ENCODE data around the gene CHD3. TPM values are rescaled to one million over a fixed set of nuclear protein-coding genes. Genes with fewer than 3 reads are reported as not detected.
"Not testable (repeated sequence)": the region's sequence is repeated elsewhere in the genome, so short reads cannot be mapped to it uniquely, and the experiment has no call there.

CHD3 gene
- total RNA-seq, 4 donors from 2014 or later, result 5.4 to 7.7 (median 6.0) TPM

DNA sequence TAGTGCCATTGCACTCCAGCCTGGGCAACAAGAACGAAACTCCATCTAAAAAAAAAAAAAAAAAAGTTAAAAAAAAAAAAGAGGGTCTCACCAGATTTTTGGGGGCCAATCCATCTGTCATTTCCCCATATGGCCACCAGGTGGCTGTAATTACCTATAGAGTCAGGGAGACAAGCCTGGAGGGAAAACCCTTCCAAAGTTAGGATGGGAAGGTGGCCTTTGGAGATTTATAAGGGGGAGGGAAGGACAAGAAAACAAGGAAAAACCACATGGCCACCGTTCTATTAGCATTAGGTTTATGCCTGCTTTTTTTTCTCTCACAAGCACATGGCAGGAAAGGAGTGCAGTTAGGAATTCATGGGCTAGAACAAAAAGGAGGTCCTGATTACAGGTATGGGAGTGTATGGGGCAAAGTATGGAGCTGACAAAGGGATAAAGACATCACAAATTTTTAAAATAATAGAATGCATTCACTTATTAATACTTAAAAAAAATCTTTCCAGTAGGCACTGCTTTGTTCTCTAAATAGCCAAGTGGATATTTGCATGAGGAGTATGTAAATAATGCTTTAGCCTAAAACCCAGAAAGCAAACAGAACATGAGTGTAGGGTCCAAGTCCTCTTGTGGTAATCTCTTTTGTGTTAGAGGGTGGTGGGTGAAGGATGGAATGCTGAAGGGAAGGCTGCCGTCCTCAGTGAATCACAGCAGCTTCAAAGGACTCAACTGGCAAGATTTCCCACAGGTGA, 25.7 kb upstream of the CHD3 start:
- in situ Hi-C loops (cut with MboI; ENCODE audit: low sequenced_read_pairs in 4 of 4), result loop anchor here in 3 of 4 donors (5.0 to 25.0 kb wide), 2 partner anchors 124 kb away; no protein-coding TSS in a partner anchor

DNA sequence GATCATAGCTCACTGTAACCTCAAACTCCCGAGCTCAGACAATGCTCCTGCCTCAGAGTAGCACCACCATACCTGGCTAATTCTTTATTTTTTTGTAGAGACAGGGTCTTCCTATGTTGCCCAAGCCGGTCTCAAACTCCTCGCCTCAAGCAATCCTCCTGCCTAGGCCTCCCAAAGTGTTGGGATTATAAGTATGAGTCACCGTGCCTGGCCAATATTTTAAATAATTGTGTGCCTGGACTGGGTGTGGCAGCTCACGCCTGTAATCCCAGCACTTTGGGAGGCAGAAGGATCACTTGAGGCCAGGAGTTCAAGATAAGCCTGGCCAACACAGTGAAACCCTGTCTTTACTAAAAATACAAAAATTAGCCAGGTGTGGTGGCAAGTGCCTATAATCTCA, 24.2 kb upstream of the CHD3 start:
- intact Hi-C loops (cut with DNase I; ENCODE audit: low total_unique reads), result loop anchor here (5.0 kb wide), 2 partner anchors 178 to 193 kb away; no protein-coding TSS in a partner anchor
- not testable (repeated sequence) for H3K9me3 ChIP-seq, ATAC-seq, H3K4me1 ChIP-seq, H3K36me3 ChIP-seq, H3K4me3 ChIP-seq, DNase-seq, H3K27me3 ChIP-seq, H3K27ac ChIP-seq
- in situ Hi-C loops (cut with MboI; ENCODE audit: low sequenced_read_pairs in 4 of 4), result loop anchor here in 3 of 4 donors (5.0 to 25.0 kb wide), 2 partner anchors 123 kb away; no protein-coding TSS in a partner anchor

More for the DNA sequence above, 25.7 kb upstream of the CHD3 start:
- no peaks in the 10 kb centered on the region for H3K9me3 ChIP-seq
- H3K27me3 ChIP-seq, result no peaks in the 10 kb centered on the region
- ATAC-seq, result no peak
- H3K4me1 ChIP-seq, result peaks cover 9 to 19% of the 10 kb centered on the region in 2 donors
- DNase-seq, result no peak
- no peak overlapping the region for H3K4me3 ChIP-seq
- H3K27ac ChIP-seq, result no peak overlapping the region
- H3K36me3 ChIP-seq, result no peaks in the 10 kb centered on the region
- TF ChIP-seq, protein P1, sequence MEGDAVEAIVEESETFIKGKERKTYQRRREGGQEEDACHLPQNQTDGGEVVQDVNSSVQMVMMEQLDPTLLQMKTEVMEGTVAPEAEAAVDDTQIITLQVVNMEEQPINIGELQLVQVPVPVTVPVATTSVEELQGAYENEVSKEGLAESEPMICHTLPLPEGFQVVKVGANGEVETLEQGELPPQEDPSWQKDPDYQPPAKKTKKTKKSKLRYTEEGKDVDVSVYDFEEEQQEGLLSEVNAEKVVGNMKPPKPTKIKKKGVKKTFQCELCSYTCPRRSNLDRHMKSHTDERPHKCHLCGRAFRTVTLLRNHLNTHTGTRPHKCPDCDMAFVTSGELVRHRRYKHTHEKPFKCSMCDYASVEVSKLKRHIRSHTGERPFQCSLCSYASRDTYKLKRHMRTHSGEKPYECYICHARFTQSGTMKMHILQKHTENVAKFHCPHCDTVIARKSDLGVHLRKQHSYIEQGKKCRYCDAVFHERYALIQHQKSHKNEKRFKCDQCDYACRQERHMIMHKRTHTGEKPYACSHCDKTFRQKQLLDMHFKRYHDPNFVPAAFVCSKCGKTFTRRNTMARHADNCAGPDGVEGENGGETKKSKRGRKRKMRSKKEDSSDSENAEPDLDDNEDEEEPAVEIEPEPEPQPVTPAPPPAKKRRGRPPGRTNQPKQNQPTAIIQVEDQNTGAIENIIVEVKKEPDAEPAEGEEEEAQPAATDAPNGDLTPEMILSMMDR (IDR thresholded peaks at IDR 0.05 in 4 of 5, conservative IDR thresholded peaks at IDR 0.05 in 1 of 5), result peak; percentile 76 to 88 (median 84)
- TF ChIP-seq POLR2A (IDR thresholded peaks at IDR 0.05), result no peak
- intact Hi-C loops (cut with DNase I; ENCODE audit: low total_unique reads), result loop anchor here (1.0 to 5.0 kb wide), 4 partner anchors 36 to 194 kb away; no protein-coding TSS in a partner anchor

DNA sequence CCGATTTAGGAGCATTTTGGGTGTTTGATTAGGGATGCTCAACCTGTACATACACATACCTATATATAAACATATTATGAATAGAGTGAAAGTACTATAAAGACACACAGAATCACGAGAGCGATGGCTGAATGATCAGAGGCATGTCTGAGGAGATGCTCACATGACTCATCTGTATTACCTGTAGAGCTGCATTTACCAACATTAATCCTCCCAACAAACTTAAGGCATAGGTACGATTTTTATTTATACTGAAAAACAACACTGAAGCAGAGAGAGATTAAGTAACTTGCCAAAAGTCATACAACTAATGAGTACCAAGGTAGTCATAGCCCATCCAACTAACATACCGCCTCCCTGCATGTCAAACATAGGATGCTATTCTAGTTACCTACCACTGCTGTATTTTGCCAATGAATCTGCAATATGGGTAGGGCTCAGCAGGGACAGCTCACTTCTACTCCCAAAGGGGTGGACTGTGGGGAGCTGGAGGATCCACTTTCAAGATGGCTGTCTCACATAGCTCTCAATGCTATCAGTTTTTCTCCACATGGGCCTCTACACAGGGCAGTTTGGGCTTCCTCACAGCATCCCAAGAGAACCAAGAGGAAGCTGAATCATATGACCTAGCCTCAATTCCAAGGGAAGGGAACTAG, 23.5 kb upstream of the CHD3 start:
- TF ChIP-seq, protein P1 (IDR thresholded peaks at IDR 0.05 in 4 of 5, conservative IDR thresholded peaks at IDR 0.05 in 1 of 5), result no peak
- no peak for TF ChIP-seq POLR2A (IDR thresholded peaks at IDR 0.05)
- intact Hi-C loops (cut with DNase I; ENCODE audit: low total_unique reads) (loop anchor here (5.0 kb wide), 2 partner anchors 177 to 192 kb away; no protein-coding TSS in a partner anchor), in situ Hi-C loops (cut with MboI; ENCODE audit: low sequenced_read_pairs in 4 of 4) (loop anchor here in 3 of 4 donors (5.0 to 25.0 kb wide), 2 partner anchors 122 kb away; no protein-coding TSS in a partner anchor)
- Histone ChIP-seq H3K27ac (no peak overlapping the region), H3K27me3 (no peaks in the 10 kb centered on the region), H3K9me3 (no peaks in the 10 kb centered on the region), H3K4me1 (peaks cover 0 to 4% of the 10 kb centered on the region in 2 donors), H3K4me3 (no peak overlapping the region), H3K36me3 (no peaks in the 10 kb centered on the region)
- DNase-seq, result no peak
- no peak for ATAC-seq

DNA sequence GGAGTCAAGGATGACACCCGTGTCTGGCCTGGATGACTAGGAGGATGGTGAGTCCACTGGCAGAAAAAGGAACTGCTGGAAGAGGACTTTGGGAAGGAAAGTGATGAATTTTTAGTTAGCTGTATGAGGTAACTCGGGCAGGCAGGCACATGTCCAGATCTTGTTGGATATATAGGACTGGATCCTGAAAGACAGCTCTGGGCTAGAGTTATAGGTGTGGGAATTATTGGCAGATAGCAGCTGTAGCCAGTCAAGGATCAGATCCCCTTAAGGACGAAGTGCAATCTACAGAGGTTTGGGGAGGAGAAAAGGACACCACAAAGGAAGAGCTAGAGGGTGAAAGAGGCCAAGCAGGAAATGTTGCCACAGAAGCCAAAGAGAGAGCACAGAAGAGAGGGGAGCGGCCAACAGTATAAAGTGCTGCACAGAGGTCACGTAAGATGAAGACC, 20.7 kb upstream of the CHD3 start:
- Histone ChIP-seq H3K4me1 (peaks cover 0 to 1% of the 10 kb centered on the region in 2 donors), H3K27ac (no peak overlapping the region), H3K4me3 (no peak overlapping the region), H3K36me3 (no peaks in the 10 kb centered on the region), H3K9me3 (no peaks in the 10 kb centered on the region), H3K27me3 (no peaks in the 10 kb centered on the region)
- intact Hi-C loops (cut with DNase I; ENCODE audit: low total_unique reads), result no loop called here
- in situ Hi-C loops (cut with MboI; ENCODE audit: low sequenced_read_pairs in 4 of 4), result loop anchor here in 2 of 4 donors (25.0 kb wide), 1 partner anchor 119 kb away; no protein-coding TSS in a partner anchor
- TF ChIP-seq POLR2A (IDR thresholded peaks at IDR 0.05), result no peak
- TF ChIP-seq, protein P1 (IDR thresholded peaks at IDR 0.05 in 4 of 5, conservative IDR thresholded peaks at IDR 0.05 in 1 of 5), result no peak
- no peak for ATAC-seq
- DNase-seq, result no peak

DNA sequence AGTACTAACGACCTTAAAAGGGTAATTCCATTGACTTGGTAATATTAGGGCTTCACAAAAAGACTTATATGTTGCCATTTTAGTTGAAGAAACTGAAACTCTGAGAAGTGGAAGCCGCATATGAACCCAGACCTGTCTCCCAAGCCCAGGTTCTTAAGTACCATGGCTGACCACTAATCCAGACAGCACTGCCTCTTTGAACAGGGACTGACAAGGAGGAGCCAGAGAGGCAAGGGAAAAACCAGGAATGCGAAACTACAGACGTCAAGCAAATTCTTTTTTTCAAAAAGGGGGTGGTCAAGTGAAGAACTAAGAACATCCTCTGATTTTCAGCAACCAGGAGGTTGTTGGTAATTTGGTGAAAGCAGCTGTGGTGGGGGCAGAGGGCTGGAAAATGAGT, 15.5 kb upstream of the CHD3 start:
- in situ Hi-C loops (cut with MboI; ENCODE audit: low sequenced_read_pairs in 4 of 4) (loop anchor here in 2 of 4 donors (25.0 kb wide), 1 partner anchor 114 kb away; no protein-coding TSS in a partner anchor), intact Hi-C loops (cut with DNase I; ENCODE audit: low total_unique reads) (no loop called here)
- H3K4me3 ChIP-seq, result no peak overlapping the region
- peaks cover 0 to 3% (median 0%) of the 10 kb centered on the region in 3 donors for H3K27me3 ChIP-seq
- H3K27ac ChIP-seq, result no peak overlapping the region
- H3K9me3 ChIP-seq, result no peaks in the 10 kb centered on the region
- no peaks in the 10 kb centered on the region for H3K4me1 ChIP-seq
- H3K36me3 ChIP-seq, result no peaks in the 10 kb centered on the region
- TF ChIP-seq POLR2A (IDR thresholded peaks at IDR 0.05), result no peak
- TF ChIP-seq, protein P1 (IDR thresholded peaks at IDR 0.05 in 4 of 5, conservative IDR thresholded peaks at IDR 0.05 in 1 of 5), result no peak
- DNase-seq (no peak), ATAC-seq (no peak)
